Astrocyte (in vitro differentiated cells and primary cell): ENCODE measurements around the gene MX2.

Experiments used
- EZH2 ChIP-seq: IDR thresholded peaks from 2 replicates; pipeline ENCODE4 v1.6.1; 2012; ENCODE audit warnings: mild to moderate bottlenecking, low read length, inconsistent platforms; ENCODE audit not compliant: insufficient read depth
- TF ChIP-seq, protein P1 (sequence below): IDR thresholded peaks from 2 replicates; pipeline ENCODE4 v1.5.1; 2011; ENCODE audit warnings: low read depth, mild to moderate bottlenecking, inconsistent platforms, low read length, moderate library complexity; ENCODE audit not compliant: insufficient read depth

DNA sequence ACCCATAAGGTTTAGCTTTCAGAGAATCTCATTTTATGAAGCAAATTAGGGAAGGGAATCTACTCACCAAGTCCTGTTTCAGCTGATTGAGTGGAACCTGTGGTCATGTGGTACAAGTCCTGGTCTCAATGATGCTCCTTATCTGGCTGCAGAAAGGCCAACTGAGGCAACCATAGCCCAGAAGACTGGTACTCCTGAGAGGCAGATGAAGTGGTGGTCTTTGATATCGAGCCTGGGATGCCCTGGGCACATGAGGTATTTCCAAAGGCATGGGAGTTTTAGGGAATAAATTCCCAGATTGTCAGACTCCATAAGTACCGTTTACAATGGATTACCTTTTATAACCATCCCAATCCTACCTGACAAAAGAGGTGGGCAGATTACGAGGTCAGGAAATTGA, 67.5 kb downstream of the MX2 start:
- TF ChIP-seq, protein P1, sequence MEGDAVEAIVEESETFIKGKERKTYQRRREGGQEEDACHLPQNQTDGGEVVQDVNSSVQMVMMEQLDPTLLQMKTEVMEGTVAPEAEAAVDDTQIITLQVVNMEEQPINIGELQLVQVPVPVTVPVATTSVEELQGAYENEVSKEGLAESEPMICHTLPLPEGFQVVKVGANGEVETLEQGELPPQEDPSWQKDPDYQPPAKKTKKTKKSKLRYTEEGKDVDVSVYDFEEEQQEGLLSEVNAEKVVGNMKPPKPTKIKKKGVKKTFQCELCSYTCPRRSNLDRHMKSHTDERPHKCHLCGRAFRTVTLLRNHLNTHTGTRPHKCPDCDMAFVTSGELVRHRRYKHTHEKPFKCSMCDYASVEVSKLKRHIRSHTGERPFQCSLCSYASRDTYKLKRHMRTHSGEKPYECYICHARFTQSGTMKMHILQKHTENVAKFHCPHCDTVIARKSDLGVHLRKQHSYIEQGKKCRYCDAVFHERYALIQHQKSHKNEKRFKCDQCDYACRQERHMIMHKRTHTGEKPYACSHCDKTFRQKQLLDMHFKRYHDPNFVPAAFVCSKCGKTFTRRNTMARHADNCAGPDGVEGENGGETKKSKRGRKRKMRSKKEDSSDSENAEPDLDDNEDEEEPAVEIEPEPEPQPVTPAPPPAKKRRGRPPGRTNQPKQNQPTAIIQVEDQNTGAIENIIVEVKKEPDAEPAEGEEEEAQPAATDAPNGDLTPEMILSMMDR: no peak
- no peak for TF ChIP-seq EZH2
